Measurements from ENCODE around the gene PAX2. TPM values are rescaled to one million over a fixed set of nuclear protein-coding genes. Genes with fewer than 3 reads are reported as not detected.

PAX2 gene
- total RNA-seq, 1 experiment from 2014 or later: 0.09 TPM

DNA sequence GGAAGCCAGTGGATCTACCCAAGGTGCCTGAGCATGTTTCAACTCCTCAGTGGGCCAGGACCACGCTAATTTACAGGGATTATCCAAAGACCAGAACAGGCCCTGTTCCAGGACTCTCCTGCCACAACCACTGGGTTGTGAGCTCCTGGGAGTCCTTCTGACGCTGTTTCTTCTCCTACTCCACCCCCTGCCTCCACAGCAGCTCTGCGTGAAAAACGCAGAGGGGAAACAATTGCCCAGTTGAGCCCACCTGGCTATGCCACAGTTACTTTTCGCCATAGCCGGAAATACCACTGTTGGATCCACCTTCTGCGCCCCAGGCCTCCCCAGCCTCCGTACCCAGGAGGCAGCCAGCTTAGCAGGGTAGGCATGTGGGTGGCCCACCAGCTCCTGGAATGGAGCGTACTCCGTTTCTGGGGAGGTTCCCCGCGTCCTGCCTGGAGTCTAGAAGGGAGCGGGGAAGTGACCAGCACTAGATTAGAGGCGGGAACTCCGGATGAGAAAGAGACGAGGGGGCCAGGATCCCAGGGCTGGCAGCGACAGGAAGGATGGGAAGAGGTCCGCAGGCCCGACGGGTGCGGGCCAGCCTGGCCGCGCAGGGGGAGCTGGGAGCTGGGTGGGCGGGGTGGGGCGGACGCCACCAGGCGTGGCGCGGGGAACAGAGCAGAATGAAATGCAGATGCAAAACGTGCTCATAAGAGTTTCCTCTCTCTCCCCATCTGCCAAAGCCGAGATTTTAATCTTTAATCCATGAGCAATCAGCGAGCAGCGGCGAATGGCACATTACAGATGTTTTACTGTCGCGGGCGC is 32.1 kb upstream of the PAX2 start:
- peaks cover 24% of the 10 kb centered on the region for H3K4me1 Mint-ChIP-seq
- DNase-seq (ENCODE audit: low spot score) (no peak), ATAC-seq (peak; percentile 43)
- POLR2A ChIA-PET: interaction anchor here (0.6 kb wide), 1 partner anchor 193 kb away, joined by 5 read pairs; no protein-coding TSS in a partner anchor
- H3K27me3 Mint-ChIP-seq (ENCODE audit: low read depth): peaks cover 100% of the 10 kb centered on the region
- H3K27ac Mint-ChIP-seq: no peak overlapping the region
- TF ChIP-seq, protein P1, sequence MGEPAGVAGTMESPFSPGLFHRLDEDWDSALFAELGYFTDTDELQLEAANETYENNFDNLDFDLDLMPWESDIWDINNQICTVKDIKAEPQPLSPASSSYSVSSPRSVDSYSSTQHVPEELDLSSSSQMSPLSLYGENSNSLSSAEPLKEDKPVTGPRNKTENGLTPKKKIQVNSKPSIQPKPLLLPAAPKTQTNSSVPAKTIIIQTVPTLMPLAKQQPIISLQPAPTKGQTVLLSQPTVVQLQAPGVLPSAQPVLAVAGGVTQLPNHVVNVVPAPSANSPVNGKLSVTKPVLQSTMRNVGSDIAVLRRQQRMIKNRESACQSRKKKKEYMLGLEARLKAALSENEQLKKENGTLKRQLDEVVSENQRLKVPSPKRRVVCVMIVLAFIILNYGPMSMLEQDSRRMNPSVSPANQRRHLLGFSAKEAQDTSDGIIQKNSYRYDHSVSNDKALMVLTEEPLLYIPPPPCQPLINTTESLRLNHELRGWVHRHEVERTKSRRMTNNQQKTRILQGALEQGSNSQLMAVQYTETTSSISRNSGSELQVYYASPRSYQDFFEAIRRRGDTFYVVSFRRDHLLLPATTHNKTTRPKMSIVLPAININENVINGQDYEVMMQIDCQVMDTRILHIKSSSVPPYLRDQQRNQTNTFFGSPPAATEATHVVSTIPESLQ (CRISPR knock-in tag; IDR thresholded peaks at IDR 0.05): no peak
- TF ChIP-seq TCF7 (CRISPR knock-in tag; IDR thresholded peaks at IDR 0.05; ENCODE audit: low read depth) (no peak), TEAD1 (CRISPR knock-in tag; IDR thresholded peaks at IDR 0.05) (no peak), GRHL2 (CRISPR knock-in tag; IDR thresholded peaks at IDR 0.05; ENCODE audit: insufficient replicate concordance, severe bottlenecking) (no peak), E2F4 (CRISPR knock-in tag; IDR thresholded peaks at IDR 0.05; ENCODE audit: borderline replicate concordance, low read depth) (no peak), USF2 (CRISPR knock-in tag; IDR thresholded peaks at IDR 0.05) (no peak), ZNF232 (CRISPR knock-in tag; IDR thresholded peaks at IDR 0.05) (no peak), ZNF423 (CRISPR knock-in tag; IDR thresholded peaks at IDR 0.05) (no peak), JUN (CRISPR knock-in tag; IDR thresholded peaks at IDR 0.05) (no peak)
- TF ChIP-seq, protein P2, sequence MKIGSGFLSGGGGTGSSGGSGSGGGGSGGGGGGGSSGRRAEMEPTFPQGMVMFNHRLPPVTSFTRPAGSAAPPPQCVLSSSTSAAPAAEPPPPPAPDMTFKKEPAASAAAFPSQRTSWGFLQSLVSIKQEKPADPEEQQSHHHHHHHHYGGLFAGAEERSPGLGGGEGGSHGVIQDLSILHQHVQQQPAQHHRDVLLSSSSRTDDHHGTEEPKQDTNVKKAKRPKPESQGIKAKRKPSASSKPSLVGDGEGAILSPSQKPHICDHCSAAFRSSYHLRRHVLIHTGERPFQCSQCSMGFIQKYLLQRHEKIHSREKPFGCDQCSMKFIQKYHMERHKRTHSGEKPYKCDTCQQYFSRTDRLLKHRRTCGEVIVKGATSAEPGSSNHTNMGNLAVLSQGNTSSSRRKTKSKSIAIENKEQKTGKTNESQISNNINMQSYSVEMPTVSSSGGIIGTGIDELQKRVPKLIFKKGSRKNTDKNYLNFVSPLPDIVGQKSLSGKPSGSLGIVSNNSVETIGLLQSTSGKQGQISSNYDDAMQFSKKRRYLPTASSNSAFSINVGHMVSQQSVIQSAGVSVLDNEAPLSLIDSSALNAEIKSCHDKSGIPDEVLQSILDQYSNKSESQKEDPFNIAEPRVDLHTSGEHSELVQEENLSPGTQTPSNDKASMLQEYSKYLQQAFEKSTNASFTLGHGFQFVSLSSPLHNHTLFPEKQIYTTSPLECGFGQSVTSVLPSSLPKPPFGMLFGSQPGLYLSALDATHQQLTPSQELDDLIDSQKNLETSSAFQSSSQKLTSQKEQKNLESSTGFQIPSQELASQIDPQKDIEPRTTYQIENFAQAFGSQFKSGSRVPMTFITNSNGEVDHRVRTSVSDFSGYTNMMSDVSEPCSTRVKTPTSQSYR (CRISPR knock-in tag; IDR thresholded peaks at IDR 0.05): no peak
- TF ChIP-seq, protein P3, sequence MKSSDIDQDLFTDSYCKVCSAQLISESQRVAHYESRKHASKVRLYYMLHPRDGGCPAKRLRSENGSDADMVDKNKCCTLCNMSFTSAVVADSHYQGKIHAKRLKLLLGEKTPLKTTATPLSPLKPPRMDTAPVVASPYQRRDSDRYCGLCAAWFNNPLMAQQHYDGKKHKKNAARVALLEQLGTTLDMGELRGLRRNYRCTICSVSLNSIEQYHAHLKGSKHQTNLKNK (CRISPR knock-in tag; IDR thresholded peaks at IDR 0.05): no peak
- TF ChIP-seq, protein P4, sequence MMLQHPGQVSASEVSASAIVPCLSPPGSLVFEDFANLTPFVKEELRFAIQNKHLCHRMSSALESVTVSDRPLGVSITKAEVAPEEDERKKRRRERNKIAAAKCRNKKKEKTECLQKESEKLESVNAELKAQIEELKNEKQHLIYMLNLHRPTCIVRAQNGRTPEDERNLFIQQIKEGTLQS (CRISPR knock-in tag; conservative IDR thresholded peaks at IDR 0.05): no peak
- TF ChIP-seq, protein P5, sequence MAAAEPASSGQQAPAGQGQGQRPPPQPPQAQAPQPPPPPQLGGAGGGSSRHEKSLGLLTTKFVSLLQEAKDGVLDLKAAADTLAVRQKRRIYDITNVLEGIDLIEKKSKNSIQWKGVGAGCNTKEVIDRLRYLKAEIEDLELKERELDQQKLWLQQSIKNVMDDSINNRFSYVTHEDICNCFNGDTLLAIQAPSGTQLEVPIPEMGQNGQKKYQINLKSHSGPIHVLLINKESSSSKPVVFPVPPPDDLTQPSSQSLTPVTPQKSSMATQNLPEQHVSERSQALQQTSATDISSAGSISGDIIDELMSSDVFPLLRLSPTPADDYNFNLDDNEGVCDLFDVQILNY (CRISPR knock-in tag; IDR thresholded peaks at IDR 0.05): no peak
- peak overlapping the region; percentile 76 for H3K4me3 Mint-ChIP-seq
- H3K36me3 Mint-ChIP-seq: no peaks in the 10 kb centered on the region
- CTCF ChIA-PET: interaction anchor here (0.9 to 2.1 kb wide), 12 partner anchors 14 to 429 kb away, joined by 3 to 17 read pairs (median 6); partner anchors contain the start of gene HIF1AN
- H3K9me3 Mint-ChIP-seq: no peaks in the 10 kb centered on the region

GRCh38 chr10:100713859-100714565 is 31.4 kb upstream of the PAX2 start:
- POLR2A ChIA-PET: no interaction called here
- TF ChIP-seq PRRX2 (CRISPR knock-in tag; IDR thresholded peaks at IDR 0.05) (no peak), TP53 (CRISPR knock-in tag; IDR thresholded peaks at IDR 0.05) (no peak), HMGA2 (CRISPR knock-in tag; IDR thresholded peaks at IDR 0.05) (no peak), TEAD4 (CRISPR knock-in tag; IDR thresholded peaks at IDR 0.05) (no peak), ZNF317 (CRISPR knock-in tag; IDR thresholded peaks at IDR 0.05; ENCODE audit: borderline replicate concordance, low read depth) (no peak), MXD4 (CRISPR knock-in tag; IDR thresholded peaks at IDR 0.05; ENCODE audit: borderline replicate concordance) (no peak), GABPB1 (CRISPR knock-in tag; IDR thresholded peaks at IDR 0.05) (no peak), E2F1 (CRISPR knock-in tag; IDR thresholded peaks at IDR 0.05) (no peak)
- no peaks in the 10 kb centered on the region for H3K9me3 Mint-ChIP-seq
- no peaks in the 10 kb centered on the region for H3K36me3 Mint-ChIP-seq
- no peak overlapping the region for H3K27ac Mint-ChIP-seq
- no peak for ATAC-seq
- peaks cover 100% of the 10 kb centered on the region for H3K27me3 Mint-ChIP-seq (ENCODE audit: low read depth)
- no peak for DNase-seq (ENCODE audit: low spot score)
- peak overlapping the region; percentile 76 for H3K4me3 Mint-ChIP-seq
- CTCF ChIA-PET: interaction anchor here (0.6 to 2.1 kb wide), 13 partner anchors 13 to 428 kb away, joined by 3 to 17 read pairs (median 6); partner anchors contain the start of gene HIF1AN
- peaks cover 23% of the 10 kb centered on the region for H3K4me1 Mint-ChIP-seq

All from WTC11 (cell line).